Ureter (tissue), 1 donor: ENCODE measurements around the gene RASA3. TPM values are rescaled to one million over a fixed set of nuclear protein-coding genes. Genes with fewer than 3 reads are reported as not detected.

ENCODE experiments used
- DNase-seq: peaks from one replicate; pipeline ENCODE4 v3.0.0-alpha.2; 2020; ENCODE audit warnings: low spot score
- total RNA-seq: library from RNA; stranded (reverse); gene quantifications from one replicate; pipeline ENCODE4 v1.2.4, GENCODE V29; 2023
- donor health status: DM: yes; HTN: yes; CAD: no.

RASA3 gene
- total RNA-seq, 1 donor from 2014 or later = 22.4 TPM

GRCh38 chr13:114056205-114057013, 76.0 kb downstream of the RASA3 start:
- no peak for DNase-seq

DNA sequence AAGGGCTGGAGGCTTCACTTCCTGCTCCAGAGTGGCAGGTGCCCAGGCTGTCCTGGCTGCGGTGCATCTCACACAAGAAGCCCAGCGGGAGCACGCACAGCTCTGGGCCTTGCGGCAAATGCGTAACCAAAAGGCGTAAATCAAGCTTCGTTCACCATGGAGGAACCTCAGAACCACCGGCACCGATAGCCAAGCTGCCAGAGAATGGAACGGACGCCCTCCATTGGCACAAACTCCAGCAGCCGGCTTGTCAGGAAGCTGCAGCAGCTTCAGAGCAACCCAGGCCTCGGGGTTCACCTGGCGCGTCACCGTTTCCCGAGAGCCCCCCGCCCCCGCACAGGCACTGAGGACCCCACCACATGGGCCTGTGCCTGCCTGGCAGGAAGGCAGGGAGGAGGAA, 76.7 kb downstream of the RASA3 start:
- no peak for DNase-seq

DNA sequence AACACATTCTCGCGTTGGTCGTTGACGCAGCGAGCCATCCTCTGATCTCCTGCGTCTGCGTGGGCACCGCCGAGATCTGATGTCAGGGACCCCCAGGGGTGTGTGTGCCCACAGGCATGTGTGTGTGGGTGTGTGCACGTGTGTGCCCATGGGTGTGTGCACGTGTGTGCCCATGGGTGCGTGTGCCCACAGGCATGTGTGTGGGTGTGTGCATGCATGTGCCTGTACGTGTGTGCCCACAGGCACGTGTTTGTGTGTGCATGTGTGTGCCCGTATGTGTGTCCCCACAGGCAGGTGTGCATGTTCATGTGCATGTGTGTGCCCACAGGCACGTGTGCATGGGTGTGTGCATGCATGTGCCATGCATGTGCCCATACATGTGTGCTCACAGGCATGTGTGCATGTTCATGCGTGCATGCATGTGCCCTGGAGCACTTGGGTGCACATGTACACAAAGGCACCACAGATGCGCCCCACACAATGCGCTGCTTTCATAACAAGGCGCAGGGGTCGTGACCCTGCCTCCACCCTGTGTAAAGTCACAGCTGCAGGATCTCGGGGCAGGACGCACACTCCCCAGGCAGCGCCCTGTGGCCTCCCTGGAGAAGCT, 77.5 kb downstream of the RASA3 start:
- DNase-seq = no peak

- DNase-seq = no peak
Measured at GRCh38 chr13:114054264-114054663, 78.2 kb downstream of the RASA3 start.

- no peak for DNase-seq
Measured at GRCh38 chr13:114053026-114053425, 79.4 kb downstream of the RASA3 start.

DNA sequence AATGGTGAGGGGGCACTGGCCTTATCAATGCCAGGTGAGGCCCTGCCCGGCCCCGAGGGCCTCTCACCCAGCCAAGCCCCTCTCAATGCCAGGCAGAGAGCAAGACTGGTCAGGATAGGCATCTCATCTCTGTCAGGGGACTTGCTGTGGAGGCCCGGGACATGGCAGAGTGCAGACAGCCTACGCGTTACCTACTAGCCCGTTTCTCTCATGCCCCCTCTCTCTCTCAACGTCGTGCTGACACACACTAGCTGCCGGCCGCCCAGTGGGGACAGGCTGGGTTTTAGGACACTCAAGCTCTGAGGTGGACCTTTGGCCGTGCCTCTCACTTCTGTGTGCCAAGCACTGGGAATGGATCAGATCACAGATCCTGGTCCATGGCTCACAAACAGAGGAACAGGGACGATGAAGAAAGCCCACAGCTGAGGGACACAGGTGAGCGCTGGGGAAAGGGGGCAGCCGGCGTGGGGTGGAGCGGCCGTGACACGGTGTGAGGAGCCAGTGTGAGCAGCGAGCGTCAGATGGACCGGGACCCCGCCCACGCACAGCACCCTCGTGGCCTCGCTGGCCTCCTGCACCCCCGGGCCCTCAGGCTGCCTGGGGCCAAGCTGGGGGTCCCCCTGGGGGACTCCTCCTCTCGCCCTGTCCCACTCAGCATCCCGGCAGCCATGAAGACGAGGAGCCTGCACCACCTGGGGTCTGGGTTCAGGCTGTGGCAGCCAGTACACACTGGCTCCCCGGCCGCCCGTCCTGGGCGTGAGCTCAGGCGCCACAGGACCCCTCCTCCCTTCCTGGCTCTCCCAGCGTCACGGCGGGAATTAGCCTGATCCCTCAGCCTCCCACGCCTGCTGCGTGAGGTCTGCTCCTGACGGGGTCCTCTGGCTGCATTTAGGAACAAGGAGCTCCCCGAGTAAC, 81.6 kb downstream of the RASA3 start:
- no peak for DNase-seq

DNA sequence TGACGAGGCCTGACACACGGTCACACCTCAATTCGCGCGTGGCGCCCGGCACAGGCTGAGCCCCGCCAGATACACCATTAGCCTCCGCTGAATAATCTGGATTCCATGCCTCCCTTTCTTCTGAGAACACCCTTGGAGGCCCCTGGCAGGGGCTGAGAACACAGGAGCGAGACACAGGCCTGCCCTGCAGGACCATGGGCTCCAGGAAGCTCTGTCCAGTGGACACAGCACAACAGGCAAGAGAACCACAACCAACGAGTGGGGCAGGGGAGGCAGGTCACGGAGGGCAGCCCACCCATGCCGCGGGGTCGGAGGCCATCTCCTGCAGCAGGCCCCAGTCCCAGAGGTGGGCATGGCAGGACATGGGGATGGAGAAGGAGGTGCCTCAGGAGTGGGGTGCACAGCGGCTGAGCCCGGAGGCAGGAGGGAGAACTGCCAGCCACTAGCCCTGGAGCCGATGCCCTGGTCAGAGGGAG, 82.8 kb downstream of the RASA3 start:
- DNase-seq = no peak

DNA sequence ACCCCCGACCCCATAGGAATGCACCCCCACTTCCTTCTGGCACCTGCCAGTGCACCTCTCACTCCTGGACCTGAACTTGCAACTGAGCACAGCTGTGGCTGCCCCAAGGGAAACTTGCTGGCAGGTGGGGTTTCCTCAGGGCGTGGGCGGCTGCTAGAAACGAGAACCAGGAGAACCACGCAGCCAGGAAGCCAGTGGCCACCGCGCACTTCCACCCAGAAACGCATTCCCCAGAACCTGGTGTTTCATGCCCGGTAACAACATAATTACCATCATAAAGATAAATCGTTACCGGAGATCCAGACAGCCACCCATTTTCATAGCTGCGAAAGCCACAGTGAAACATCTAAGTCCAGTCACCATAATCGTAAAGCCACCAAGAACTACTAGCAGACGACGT, 83.4 kb downstream of the RASA3 start:
- DNase-seq = no peak

GRCh38 chr13:114048443-114048842, 84.0 kb downstream of the RASA3 start:
- no peak for DNase-seq

DNA sequence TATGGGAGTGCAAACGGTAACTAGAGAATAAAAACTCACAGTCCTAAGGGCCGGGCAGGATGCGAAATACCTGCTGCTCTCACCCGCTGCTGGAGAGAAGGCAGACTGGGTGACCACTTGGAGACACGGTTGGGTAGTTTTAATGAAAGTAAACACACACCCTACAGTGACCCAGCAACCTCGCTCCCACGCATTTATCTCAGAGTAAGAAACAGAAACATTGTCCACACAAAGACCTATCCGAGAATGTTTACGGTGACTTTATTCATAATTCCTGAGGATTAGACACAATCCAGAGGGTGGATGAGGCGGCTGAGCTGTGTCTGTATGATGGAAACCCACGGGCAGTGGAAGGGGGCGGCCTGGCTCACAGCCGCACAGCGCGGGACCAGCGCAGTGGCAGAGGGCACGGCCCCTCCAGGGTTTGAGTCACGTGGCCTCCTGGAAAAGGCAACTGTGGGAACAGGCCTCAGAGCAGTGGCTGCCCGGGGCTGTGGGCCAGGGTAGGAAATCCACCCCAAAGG, 85.0 kb downstream of the RASA3 start:
- no peak for DNase-seq

GRCh38 chr13:114046431-114046975, 85.9 kb downstream of the RASA3 start:
- DNase-seq = no peak

GRCh38 chr13:114045113-114045735, 87.2 kb downstream of the RASA3 start:
- no peak for DNase-seq

- DNase-seq = no peak
Measured at GRCh38 chr13:114044486-114044885, 87.9 kb downstream of the RASA3 start.

- DNase-seq = no peak
Measured at GRCh38 chr13:114043421-114044053, 88.9 kb downstream of the RASA3 start.

GRCh38 chr13:114042066-114042815, 90.2 kb downstream of the RASA3 start:
- no peak for DNase-seq

DNA sequence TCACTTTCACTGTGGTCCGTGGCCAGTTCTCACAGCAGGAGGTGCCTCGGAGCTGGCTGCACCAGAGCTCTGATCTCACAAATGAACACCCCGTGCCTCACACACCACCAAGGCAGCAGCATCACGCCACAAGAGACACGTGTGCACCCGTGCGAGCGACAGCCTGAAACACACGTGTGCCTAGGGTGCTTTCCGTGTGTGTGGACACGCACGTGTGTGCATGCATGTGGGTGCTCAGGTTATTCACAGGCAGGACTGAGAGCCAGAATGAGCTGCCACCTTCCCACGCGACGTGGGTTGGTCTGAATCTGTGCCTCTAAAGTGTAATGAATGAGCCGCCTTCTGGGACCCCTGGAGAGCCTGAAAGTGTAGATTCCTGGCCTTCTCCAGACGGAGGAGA, 90.9 kb downstream of the RASA3 start:
- DNase-seq = no peak

- DNase-seq = no peak
Measured at GRCh38 chr13:114039471-114040141, 92.8 kb downstream of the RASA3 start.

GRCh38 chr13:114038900-114039299, 93.5 kb downstream of the RASA3 start:
- DNase-seq = no peak

DNA sequence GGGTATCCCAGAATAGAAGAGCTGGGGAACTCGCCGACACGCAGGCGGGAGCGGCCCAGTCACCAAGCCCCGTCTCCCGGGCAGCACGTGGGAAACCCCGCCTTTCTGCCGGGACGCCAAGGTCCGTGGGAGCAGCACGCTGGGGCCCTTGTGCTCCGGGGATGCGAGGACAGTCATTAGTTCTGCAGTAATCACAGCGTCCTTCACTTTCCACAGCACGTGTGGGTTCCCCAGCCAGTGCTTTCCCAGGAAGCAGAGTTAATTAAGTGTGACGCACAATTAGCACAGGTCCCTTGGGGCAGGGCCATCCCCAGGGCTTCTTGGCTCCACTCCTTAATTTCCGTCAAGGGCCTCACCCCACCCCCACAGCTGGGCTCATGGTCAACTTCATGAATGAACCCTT, 94.2 kb downstream of the RASA3 start:
- DNase-seq = no peak
